ENCODE results near the gene TLR6. TPM values are rescaled to one million over a fixed set of nuclear protein-coding genes. Genes with fewer than 3 reads are reported as not detected.

TLR6 gene
- total and polyA plus RNA-seq, 2 of the 8 experiments (the other 6 are each of a cell fraction or from before 2014, with no cell fraction given), result 0.02 to 0.09 TPM

DNA sequence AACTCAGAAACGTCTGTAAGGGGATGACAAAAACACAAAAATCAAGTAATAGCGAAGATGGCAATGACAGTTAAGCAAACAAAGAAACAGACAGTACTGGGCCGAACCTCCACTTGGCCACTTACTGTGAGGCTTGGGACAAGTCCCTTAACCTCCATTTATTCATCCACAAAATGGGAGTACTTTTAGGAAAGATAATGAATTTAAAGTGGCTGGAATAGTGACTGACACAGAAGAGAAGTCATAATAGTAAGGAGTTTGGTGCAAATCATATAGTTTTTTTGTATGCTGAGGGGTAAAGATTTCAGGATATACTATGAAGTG is 1.4 kb upstream of the TLR6 start:
- POLR2A ChIA-PET (ENCODE audit: partially characterized antibody), result no interaction called here
- peaks cover 0 to 3% (median 1%) of the 10 kb centered on the region in 4 experiments; a peak in 1 of 7 replicates for H3K4me1 ChIP-seq (replicated peaks in 1 of 4; ENCODE audit: control insufficient read depth in 3 of 4, insufficient read depth in 4 of 4, low read length in 3 of 4)
- H3K14ac ChIP-seq (ENCODE audit: insufficient read length), result no peak overlapping the region
- H4K5ac ChIP-seq (ENCODE audit: insufficient read length, low read depth, low read length), result no peak overlapping the region
- H3K9ac ChIP-seq (replicated peaks in 1 of 4; ENCODE audit: extremely low read depth in 1 of 4, low read depth in 3 of 4, low read length in 3 of 4), result no peak overlapping the region
- no peak overlapping the region for H2BK15ac ChIP-seq (ENCODE audit: low read length)
- H2AK5ac ChIP-seq (ENCODE audit: low read depth, low read length), result no peak overlapping the region
- H3K18ac ChIP-seq (ENCODE audit: extremely low read depth, low read length), result no peak overlapping the region
- no peak overlapping the region for H2BK12ac ChIP-seq (ENCODE audit: low read depth, low read length)
- H3K27ac ChIP-seq (ENCODE audit: low read depth, low read length), result no peak overlapping the region
- WGBS, 2 experiments (ENCODE audit: extremely low coverage in 1 of 2, insufficient coverage in 1 of 2, insufficient read length in 1 of 2, insufficient replicate concordance in 2 of 2, low coverage in 1 of 2, low lambda C conversion rate in 2 of 2, missing lambda C conversion rate in 1 of 2), result 87% methylated on average over 3 of the region's 3 CpGs; no CpG with 5 or more reads in 1 of the 2 experiments
- no peaks in the 10 kb centered on the region for H3K36me3 ChIP-seq (ENCODE audit: control insufficient read depth in 2 of 4, insufficient read depth in 4 of 4, low read length in 3 of 4)
- H4K20me1 ChIP-seq (replicated peaks in 1 of 2; ENCODE audit: control insufficient read depth in 1 of 2, insufficient read depth in 2 of 2, low read length in 2 of 2), result no peaks in the 10 kb centered on the region
- no peaks in the 10 kb centered on the region for H3K79me1 ChIP-seq (ENCODE audit: low read depth, low read length)
- H2BK20ac ChIP-seq (ENCODE audit: low read length), result no peak overlapping the region
- no peak overlapping the region for H2BK120ac ChIP-seq (replicated peaks; ENCODE audit: low read depth, low read length)
- H2AFZ ChIP-seq (ENCODE audit: low read length), result peak overlapping the region; percentile 96; the same call in 1 of the 2 replicates
- H3K23ac ChIP-seq (ENCODE audit: insufficient read length), result no peak overlapping the region
- no peaks in the 10 kb centered on the region for H3K79me2 ChIP-seq (ENCODE audit: control insufficient read depth in 1 of 2, insufficient read depth in 2 of 2, low read length in 2 of 2)
- no peaks in the 10 kb centered on the region for H3K27me3 ChIP-seq (replicated peaks in 1 of 4; ENCODE audit: control insufficient read depth in 3 of 4, extremely low read depth in 1 of 4, insufficient read depth in 3 of 4, low read length in 3 of 4)
- no peak overlapping the region for H3K4me3 ChIP-seq (ENCODE audit: extremely low read depth in 1 of 4, insufficient read depth in 2 of 4, low read depth in 3 of 4, low read length in 4 of 4)
- CTCF ChIA-PET (ENCODE audit: partially characterized antibody), result interaction anchor here (0.6 kb wide), 1 partner anchor 123 kb away, joined by 4 read pairs; no protein-coding TSS in a partner anchor
- H3K4me2 ChIP-seq (ENCODE audit: insufficient read depth in 1 of 2, low read depth in 2 of 2, low read length in 2 of 2), result no peak overlapping the region
- H4K91ac ChIP-seq (replicated peaks; ENCODE audit: insufficient read length, low read length), result no peak overlapping the region
- H3K23me2 ChIP-seq (ENCODE audit: low read depth, low read length), result no peaks in the 10 kb centered on the region
- no peak overlapping the region for H4K8ac ChIP-seq (ENCODE audit: extremely low read depth, insufficient read depth, low read length)
- DNase-seq (ENCODE audit: low read depth in 1 of 2, low spot score in 2 of 2) (no peak), FAIRE-seq (no peak)
- H3K56ac ChIP-seq (replicated peaks; ENCODE audit: insufficient read length, low read depth, low read length), result no peak overlapping the region
- H2BK5ac ChIP-seq (ENCODE audit: low read depth, low read length), result no peak overlapping the region
- H3K4ac ChIP-seq (replicated peaks; ENCODE audit: insufficient read length, low read depth, low read length), result no peak overlapping the region
- H3K9me3 ChIP-seq (ENCODE audit: insufficient read depth in 2 of 2, low read depth in 1 of 2, low read length in 1 of 2), result no peaks in the 10 kb centered on the region
- TF ChIP-seq, protein P1, sequence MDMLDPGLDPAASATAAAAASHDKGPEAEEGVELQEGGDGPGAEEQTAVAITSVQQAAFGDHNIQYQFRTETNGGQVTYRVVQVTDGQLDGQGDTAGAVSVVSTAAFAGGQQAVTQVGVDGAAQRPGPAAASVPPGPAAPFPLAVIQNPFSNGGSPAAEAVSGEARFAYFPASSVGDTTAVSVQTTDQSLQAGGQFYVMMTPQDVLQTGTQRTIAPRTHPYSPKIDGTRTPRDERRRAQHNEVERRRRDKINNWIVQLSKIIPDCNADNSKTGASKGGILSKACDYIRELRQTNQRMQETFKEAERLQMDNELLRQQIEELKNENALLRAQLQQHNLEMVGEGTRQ (IDR thresholded peaks at IDR 0.05; ENCODE audit: low read length), result no peak
- no peak for TF ChIP-seq ASH2L (IDR thresholded peaks at IDR 0.05; ENCODE audit: low read length)
- TF ChIP-seq CHD1 (IDR thresholded peaks at IDR 0.05; ENCODE audit: low read depth, low read length), result no peak
- no peak for TF ChIP-seq PHF8 (conservative IDR thresholded peaks at IDR 0.05; ENCODE audit: low read depth, low read length)
- TF ChIP-seq, protein P2, sequence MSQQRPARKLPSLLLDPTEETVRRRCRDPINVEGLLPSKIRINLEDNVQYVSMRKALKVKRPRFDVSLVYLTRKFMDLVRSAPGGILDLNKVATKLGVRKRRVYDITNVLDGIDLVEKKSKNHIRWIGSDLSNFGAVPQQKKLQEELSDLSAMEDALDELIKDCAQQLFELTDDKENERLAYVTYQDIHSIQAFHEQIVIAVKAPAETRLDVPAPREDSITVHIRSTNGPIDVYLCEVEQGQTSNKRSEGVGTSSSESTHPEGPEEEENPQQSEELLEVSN (IDR thresholded peaks at IDR 0.05), result no peak
- TF ChIP-seq CTBP2 (IDR thresholded peaks at IDR 0.05; ENCODE audit: borderline replicate concordance, insufficient read depth, insufficient read length, low read length), result no peak
- no peak for TF ChIP-seq GABPA (IDR thresholded peaks at IDR 0.05; ENCODE audit: borderline replicate concordance, insufficient read depth, low read length)
- no peak for TF ChIP-seq BCL11A (IDR thresholded peaks at IDR 0.05; ENCODE audit: low read depth in 2 of 2, low read length in 2 of 2)
- no peak for TF ChIP-seq SP4 (IDR thresholded peaks at IDR 0.05; ENCODE audit: low read length)
- no peak for TF ChIP-seq NRF1 (IDR thresholded peaks at IDR 0.05; ENCODE audit: low read depth, low read length)
- no peak for TF ChIP-seq SIX5 (IDR thresholded peaks at IDR 0.05; ENCODE audit: low read depth, low read length)
